Fibroblast of the conjunctiva (primary cell): ENCODE results near the gene ENAH.
"Not testable (repeated sequence)": the region's sequence is repeated elsewhere in the genome, so short reads cannot be mapped to it uniquely, and the experiment has no call there.

Experiments used
- DNase-seq: peaks from one replicate; pipeline ENCODE4 v3.0.0-alpha.2; 2010; ENCODE audit warnings: low read depth

Gene ENAH

GRCh38 chr1:225525377-225525776 is 127.5 kb downstream of the ENAH start:
- no peak for DNase-seq

GRCh38 chr1:225524570-225524969 is 128.4 kb downstream of the ENAH start:
- DNase-seq = no peak

- DNase-seq = no peak
Observed at GRCh38 chr1:225523263-225523950, 129.5 kb downstream of the ENAH start.

GRCh38 chr1:225522588-225523262 is 130.2 kb downstream of the ENAH start:
- no peak for DNase-seq

GRCh38 chr1:225520587-225521227 is 132.2 kb downstream of the ENAH start:
- DNase-seq = no peak

GRCh38 chr1:225519166-225519863 is 133.6 kb downstream of the ENAH start:
- no peak for DNase-seq

GRCh38 chr1:225517697-225518096 is 135.2 kb downstream of the ENAH start:
- DNase-seq = no peak

GRCh38 chr1:225517221-225517620 is 135.7 kb downstream of the ENAH start:
- DNase-seq = no peak

GRCh38 chr1:225514671-225515081 is 138.2 kb downstream of the ENAH start:
- DNase-seq = no peak

GRCh38 chr1:225513576-225513975 is 139.3 kb downstream of the ENAH start:
- not testable (repeated sequence) for DNase-seq

- DNase-seq = no peak
Observed at GRCh38 chr1:225511828-225512381, 141.0 kb downstream of the ENAH start.

- not testable (repeated sequence) for DNase-seq
Observed at GRCh38 chr1:225510740-225511139, 142.2 kb downstream of the ENAH start.

GRCh38 chr1:225509770-225510169 is 143.2 kb downstream of the ENAH start:
- no peak for DNase-seq

- DNase-seq = no peak
Observed at GRCh38 chr1:225509376-225509707, 143.6 kb downstream of the ENAH start.

- peak; percentile 91 for DNase-seq
Observed at GRCh38 chr1:225508538-225509375, 144.2 kb downstream of the ENAH start.

GRCh38 chr1:225506727-225507126 is 146.2 kb downstream of the ENAH start:
- DNase-seq = no peak

- DNase-seq = no peak
Observed at GRCh38 chr1:225504776-225505175, 148.1 kb downstream of the ENAH start.

GRCh38 chr1:225500624-225501192 is 152.2 kb downstream of the ENAH start:
- no peak for DNase-seq

GRCh38 chr1:225498549-225499136 is 154.3 kb downstream of the ENAH start:
- no peak for DNase-seq

GRCh38 chr1:225494789-225495359 is 158.0 kb downstream of the ENAH start:
- no peak for DNase-seq
